ENCODE results near the gene B3GNT3. TPM values are rescaled to one million over a fixed set of nuclear protein-coding genes. Genes with fewer than 3 reads are reported as not detected.

Gene B3GNT3
- total RNA-seq, 6 experiments from 2014 or later: not detected

DNA sequence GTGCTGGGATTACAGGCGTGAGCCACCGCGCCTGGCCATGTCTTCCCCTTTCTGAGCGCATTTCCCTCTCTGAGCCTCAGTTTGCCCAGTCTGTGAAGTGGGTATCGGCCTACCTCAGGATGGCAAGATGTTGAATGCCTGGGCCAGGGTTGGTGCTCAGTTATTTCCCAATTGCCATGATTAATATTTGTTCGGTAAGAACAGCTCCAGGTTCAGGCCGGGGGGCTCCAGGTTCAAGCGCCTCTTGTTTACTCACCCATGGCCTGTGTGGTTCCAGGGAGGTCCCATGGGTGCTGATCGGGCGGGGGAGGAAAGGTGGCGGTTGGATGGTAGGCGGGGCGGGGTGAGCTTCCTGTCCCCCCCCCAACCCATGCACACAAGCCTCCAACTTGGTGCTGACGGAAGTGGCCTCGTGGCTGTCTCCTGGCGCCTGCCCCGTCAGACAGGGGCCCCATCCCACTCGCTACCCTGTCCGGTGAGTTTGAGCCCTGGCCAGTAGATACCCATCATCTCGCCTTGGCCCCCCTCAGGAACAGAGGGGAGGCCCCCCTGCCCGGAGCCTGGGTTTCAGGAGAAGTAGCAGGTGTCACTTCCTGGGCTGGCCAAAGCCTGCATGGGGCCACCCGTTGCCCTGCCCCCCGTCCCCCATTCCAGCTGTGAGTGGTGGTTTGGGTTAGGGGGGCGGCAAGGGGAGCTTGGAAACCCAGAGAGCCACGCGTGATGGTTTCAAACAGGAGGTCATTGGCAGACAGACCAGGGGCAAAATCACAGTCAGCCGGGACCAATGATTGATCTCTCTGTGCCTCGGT, 43.6 kb upstream of the B3GNT3 start, which contains the start of gene FCHO1:
TSS of gene FCHO1 (plus strand) at position 375 of the 809 bp plus-strand sequence. CDS start 3,688 bp downstream, outside the sequence.
- Mint-ChIP-seq H3K27me3 (ENCODE audit: insufficient read depth) (peaks cover 8% of the 10 kb centered on the region), H3K4me1 (ENCODE audit: low read depth) (no peaks in the 10 kb centered on the region), H3K36me3 (ENCODE audit: low read depth) (no peaks in the 10 kb centered on the region), H3K9me3 (no peaks in the 10 kb centered on the region), H3K4me3 (no peak within 1 kb of the TSS), H3K27ac (no peak within 1 kb of the TSS)
- TF ChIP-seq, protein P1, sequence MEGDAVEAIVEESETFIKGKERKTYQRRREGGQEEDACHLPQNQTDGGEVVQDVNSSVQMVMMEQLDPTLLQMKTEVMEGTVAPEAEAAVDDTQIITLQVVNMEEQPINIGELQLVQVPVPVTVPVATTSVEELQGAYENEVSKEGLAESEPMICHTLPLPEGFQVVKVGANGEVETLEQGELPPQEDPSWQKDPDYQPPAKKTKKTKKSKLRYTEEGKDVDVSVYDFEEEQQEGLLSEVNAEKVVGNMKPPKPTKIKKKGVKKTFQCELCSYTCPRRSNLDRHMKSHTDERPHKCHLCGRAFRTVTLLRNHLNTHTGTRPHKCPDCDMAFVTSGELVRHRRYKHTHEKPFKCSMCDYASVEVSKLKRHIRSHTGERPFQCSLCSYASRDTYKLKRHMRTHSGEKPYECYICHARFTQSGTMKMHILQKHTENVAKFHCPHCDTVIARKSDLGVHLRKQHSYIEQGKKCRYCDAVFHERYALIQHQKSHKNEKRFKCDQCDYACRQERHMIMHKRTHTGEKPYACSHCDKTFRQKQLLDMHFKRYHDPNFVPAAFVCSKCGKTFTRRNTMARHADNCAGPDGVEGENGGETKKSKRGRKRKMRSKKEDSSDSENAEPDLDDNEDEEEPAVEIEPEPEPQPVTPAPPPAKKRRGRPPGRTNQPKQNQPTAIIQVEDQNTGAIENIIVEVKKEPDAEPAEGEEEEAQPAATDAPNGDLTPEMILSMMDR (IDR thresholded peaks at IDR 0.05): no peak
- no peak for DNase-seq

DNA sequence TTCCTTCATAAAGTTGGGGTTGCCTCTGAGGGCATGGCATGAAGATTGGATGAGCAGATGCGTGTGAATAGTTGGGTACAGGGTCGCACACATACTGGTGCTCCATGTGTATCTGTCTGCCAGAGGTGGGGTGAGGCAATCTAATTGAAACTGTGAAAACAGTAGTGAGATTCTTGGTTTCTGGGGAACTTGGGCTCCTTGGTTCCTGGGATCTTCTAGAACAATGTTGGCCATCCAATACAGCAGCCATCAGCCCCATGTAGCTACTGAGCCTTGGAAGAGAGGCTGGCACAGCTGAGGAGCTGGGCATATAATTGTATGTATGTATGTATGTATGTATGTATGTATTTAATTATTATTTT, 43.0 kb upstream of the B3GNT3 start:
- H3K4me3 Mint-ChIP-seq: no peak overlapping the region
- no peak for DNase-seq
- no peaks in the 10 kb centered on the region for H3K36me3 Mint-ChIP-seq (ENCODE audit: low read depth)
- H3K27me3 Mint-ChIP-seq (ENCODE audit: insufficient read depth): peaks cover 8% of the 10 kb centered on the region
- no peaks in the 10 kb centered on the region for H3K4me1 Mint-ChIP-seq (ENCODE audit: low read depth)
- no peaks in the 10 kb centered on the region for H3K9me3 Mint-ChIP-seq
- TF ChIP-seq, protein P1 (IDR thresholded peaks at IDR 0.05): no peak
- H3K27ac Mint-ChIP-seq: no peak overlapping the region

DNA sequence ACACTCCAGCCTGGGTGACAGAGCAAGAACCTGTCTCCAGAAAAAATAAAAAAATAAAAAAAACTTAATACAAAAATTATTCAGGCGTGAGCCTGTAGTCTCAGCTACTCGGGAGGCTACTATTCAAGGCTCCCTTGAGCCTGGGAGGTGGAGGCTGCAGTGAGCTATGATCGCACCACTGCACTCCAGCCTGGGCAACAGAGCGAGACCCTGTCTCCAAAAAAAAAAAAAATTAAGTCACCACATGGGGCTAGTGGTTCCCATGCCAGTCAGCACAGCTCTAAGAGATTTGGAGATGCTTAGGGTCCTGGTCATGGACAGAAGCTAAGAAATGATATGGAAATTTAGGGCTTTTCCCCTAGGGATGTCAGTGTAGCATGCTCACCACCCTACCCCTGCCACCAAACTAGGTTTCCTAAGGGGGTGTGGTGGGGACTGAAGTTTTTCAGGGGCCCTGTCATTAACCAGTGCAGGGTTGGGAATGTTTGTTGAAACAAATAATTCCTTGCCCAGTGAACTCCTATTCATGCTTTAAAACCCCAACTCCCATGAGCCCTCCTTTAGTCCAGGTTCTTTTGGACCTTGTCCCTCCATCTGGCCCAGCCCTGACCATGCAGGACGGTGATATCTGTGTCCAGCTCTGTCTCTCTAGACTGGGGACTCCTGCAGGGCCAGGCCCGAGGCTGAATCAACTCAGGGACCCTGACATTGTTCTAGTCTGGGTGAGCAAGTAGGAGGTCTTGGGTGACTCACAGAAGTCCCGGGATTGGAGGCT, 41.9 kb upstream of the B3GNT3 start:
- H3K36me3 Mint-ChIP-seq (ENCODE audit: low read depth): no peaks in the 10 kb centered on the region
- TF ChIP-seq, protein P1 (IDR thresholded peaks at IDR 0.05): no peak
- H3K4me3 Mint-ChIP-seq: no peak overlapping the region
- H3K27ac Mint-ChIP-seq: no peak overlapping the region
- no peaks in the 10 kb centered on the region for H3K9me3 Mint-ChIP-seq
- H3K27me3 Mint-ChIP-seq (ENCODE audit: insufficient read depth): peaks cover 11% of the 10 kb centered on the region
- H3K4me1 Mint-ChIP-seq (ENCODE audit: low read depth): peaks cover 6% of the 10 kb centered on the region
- no peak for DNase-seq

DNA sequence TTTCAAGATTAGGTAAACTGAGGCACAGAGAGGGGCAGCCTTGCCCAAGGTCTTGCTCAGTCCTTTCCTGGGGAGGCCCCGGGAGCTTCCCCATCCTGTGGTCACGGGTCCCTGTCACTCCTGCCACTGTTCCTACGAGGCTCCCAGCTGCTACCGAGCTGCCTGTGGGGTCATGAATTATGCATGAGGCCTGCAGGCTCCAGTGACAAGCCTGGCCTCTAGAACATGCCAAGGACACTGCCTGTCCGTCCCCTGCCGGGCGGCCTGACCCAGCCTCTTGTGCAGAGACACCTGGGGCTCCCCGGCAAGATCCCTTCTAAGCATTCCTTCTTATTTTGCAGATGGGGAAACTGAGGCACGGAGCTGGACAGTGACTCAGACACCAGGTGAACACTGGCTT, 41.0 kb upstream of the B3GNT3 start:
- no peaks in the 10 kb centered on the region for H3K9me3 Mint-ChIP-seq
- H3K4me1 Mint-ChIP-seq (ENCODE audit: low read depth): peaks cover 6% of the 10 kb centered on the region
- no peak overlapping the region for H3K27ac Mint-ChIP-seq
- H3K27me3 Mint-ChIP-seq (ENCODE audit: insufficient read depth): peaks cover 12% of the 10 kb centered on the region
- no peaks in the 10 kb centered on the region for H3K36me3 Mint-ChIP-seq (ENCODE audit: low read depth)
- no peak for DNase-seq
- H3K4me3 Mint-ChIP-seq: no peak overlapping the region
- TF ChIP-seq, protein P1 (IDR thresholded peaks at IDR 0.05): no peak

DNA sequence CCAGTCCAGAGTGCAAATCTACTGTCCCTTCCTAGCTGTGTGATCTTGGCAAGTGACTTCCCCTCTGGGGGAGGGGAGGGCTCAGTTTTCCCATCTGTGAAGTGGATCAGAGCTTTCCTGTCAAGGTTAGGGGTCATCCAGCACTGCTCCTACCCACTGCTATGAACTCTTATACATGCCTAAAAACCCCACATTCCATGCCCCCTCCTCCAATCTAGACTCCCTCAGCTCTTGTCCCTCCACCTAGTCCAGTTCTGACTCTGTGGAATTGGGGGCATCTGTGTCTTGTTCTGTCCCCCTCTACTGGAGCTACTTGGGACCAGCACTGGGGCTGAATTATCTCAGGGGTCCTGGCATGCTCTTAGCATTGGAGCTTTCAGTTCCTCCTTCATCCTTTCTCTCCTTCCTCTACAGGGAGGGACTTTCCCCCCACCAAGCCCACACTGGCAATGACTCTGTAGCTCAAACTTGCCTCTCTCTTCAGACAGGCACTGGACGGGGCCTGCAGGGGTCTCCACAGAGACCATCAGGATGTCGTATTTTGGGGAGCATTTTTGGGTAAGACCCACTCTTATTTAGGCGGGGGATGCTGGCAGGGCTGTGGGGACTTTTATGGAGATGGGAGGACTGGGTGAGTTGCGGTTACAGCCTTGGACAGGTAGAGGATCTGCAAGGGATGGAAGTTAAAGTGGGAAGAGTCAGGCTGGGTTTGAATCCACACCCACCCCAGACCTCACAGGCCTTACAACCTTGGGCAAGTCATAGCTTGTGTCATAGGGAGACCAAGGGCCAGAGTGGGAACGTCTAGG, 40.1 kb upstream of the B3GNT3 start:
- no peak overlapping the region for H3K4me3 Mint-ChIP-seq
- H3K27me3 Mint-ChIP-seq (ENCODE audit: insufficient read depth): peaks cover 15% of the 10 kb centered on the region
- no peak for DNase-seq
- H3K36me3 Mint-ChIP-seq (ENCODE audit: low read depth): no peaks in the 10 kb centered on the region
- H3K4me1 Mint-ChIP-seq (ENCODE audit: low read depth): peaks cover 6% of the 10 kb centered on the region
- H3K9me3 Mint-ChIP-seq: no peaks in the 10 kb centered on the region
- H3K27ac Mint-ChIP-seq: no peak overlapping the region
- TF ChIP-seq, protein P1 (IDR thresholded peaks at IDR 0.05): no peak

Measured in HFFc6 (cell line).